HG03060 (cell line): ENCODE data around the gene SBNO2.

Source experiments
- ATAC-seq: cut with Tn5 transposase; IDR thresholded peaks from one replicate; pipeline ENCODE4 v1.9.1; 2021; ENCODE audit warnings: low read depth, moderate number of reproducible peaks; ENCODE audit not compliant: unreplicated experiment

Gene SBNO2, protein sequence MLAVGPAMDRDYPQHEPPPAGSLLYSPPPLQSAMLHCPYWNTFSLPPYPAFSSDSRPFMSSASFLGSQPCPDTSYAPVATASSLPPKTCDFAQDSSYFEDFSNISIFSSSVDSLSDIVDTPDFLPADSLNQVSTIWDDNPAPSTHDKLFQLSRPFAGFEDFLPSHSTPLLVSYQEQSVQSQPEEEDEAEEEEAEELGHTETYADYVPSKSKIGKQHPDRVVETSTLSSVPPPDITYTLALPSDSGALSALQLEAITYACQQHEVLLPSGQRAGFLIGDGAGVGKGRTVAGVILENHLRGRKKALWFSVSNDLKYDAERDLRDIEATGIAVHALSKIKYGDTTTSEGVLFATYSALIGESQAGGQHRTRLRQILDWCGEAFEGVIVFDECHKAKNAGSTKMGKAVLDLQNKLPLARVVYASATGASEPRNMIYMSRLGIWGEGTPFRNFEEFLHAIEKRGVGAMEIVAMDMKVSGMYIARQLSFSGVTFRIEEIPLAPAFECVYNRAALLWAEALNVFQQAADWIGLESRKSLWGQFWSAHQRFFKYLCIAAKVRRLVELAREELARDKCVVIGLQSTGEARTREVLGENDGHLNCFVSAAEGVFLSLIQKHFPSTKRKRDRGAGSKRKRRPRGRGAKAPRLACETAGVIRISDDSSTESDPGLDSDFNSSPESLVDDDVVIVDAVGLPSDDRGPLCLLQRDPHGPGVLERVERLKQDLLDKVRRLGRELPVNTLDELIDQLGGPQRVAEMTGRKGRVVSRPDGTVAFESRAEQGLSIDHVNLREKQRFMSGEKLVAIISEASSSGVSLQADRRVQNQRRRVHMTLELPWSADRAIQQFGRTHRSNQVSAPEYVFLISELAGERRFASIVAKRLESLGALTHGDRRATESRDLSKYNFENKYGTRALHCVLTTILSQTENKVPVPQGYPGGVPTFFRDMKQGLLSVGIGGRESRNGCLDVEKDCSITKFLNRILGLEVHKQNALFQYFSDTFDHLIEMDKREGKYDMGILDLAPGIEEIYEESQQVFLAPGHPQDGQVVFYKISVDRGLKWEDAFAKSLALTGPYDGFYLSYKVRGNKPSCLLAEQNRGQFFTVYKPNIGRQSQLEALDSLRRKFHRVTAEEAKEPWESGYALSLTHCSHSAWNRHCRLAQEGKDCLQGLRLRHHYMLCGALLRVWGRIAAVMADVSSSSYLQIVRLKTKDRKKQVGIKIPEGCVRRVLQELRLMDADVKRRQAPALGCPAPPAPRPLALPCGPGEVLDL (N-terminal part only)

DNA sequence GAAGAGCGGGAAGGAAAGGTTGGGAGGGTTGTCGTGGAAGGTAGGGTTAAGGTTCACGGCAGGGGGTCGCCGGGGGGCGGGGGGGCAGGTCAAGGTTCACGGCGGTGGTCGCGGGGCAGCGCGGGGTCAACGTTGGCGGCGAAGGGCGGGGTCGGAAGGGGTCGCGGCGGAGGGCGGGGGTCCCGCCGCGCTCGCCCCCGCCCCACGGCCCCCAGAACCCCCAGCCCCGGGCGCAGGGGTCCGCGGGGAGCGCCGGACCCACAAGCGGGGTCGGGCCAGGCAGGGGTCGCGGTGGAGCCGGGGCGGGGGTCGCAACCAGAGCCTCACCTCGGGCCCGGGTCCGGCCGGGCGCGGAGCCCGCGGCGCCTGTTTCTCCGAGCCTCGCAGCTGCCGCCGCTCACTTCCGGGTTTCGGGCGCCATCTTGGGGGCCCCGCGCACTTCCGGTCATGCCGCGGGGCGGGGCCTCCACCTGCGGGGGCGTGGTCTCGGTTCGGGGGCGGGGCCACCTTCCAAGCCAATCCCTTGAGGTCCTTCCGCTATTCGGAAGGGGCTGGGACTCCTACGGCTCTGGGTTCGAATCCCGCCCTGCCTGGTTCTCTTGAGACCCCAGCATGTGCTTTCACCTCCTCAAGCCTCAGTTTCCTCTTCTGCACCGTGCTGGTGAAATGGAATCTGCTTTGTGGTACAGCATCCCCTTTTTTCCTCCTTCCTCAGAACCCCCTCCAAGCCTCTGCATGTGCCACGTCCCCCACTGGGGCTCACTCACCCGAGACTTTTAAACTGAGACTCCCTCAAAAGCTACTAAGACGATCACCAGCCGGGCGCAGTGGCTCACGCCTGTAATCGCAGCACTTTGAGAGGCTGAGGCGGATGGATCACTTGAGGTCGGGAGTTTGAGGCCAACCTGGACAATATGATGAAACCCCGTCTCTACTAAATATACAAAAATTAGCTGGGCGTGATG lies at the start of gene SBNO2:
TSS of gene SBNO2 (minus strand) at position 424 of the 965 bp plus-strand sequence. CDS start 19,992 bp downstream, outside the sequence.
- ATAC-seq: no peak

DNA sequence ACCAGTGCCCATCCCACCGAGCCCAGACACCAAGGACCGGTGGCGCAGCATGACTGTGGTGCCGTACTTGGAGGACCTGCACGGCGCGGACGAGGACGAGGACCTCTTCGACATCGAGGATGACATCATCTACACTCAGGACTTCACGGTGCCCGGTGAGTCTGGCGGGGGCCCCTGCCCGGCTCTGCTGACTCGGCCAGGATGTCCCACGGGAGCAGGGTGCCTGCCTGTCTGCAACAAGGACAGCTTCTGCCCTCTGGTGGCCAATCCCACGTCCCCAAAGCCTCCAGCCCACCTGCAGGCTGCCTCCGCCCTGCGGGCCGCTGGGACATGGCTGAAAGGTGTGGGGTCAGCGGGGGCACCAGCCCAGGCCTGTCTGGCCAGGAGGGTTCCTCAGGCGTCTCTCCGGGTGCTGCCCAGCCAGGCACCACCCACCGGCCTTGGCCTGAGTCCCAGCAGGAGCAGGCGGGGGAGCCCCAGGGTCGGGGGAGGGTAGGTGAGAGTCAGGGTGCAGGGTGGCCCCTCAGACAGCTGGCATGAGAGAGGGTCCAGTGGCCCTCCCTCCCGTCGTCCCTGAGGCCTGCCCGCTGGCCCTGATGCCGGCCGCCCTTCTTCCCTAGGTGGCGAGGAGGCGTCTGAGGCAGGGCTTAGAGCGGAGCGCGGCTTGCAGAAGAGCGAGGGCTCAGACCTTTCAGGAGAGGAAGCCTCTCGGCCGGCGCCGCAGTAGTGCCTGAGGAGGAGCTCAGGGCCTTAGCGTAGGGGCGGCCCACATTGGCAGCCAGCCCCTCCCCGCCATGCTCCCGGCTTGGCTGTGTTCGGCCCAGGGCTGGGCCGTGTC lies 49.2 kb upstream of the SBNO2 start:
- ATAC-seq: no peak

DNA sequence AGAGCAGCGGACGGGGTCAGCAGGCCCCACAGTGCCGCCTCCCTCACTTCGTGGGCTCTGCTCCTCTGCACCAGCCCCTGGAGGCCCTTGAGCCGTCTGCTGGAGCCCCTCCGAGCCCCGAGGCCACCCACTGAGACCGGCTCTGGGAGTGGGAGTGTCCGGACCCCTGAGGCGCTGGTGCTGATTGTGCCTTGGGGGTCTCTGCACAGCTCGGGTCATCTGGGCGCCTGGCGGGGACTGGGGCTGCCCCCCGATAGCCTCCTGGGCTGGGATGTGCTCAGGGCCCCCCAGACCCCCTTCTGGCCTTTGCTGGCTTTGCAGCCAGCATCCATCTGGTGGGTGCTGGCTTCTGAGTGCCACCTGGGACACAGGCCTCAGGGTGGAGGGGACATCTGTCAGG lies 48.3 kb upstream of the SBNO2 start:
- no peak for ATAC-seq

DNA sequence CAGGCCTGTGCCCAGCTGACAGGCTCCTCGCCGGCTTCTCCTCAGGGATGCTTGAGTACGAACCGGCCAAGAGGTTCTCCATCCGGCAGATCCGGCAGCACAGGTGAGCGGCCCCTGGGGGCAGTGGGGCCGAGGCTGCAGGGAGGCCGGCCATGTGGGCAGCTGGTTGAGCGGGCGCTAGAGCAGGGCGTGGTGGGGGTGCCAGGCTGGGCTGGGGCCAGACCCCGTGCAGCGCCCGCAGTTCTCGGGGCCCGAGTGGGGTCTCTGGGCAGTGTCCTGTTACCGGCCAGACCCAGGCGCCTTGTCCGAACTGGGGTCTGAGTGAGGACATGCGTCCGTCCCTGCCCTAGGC lies 47.8 kb upstream of the SBNO2 start:
- ATAC-seq: no peak

DNA sequence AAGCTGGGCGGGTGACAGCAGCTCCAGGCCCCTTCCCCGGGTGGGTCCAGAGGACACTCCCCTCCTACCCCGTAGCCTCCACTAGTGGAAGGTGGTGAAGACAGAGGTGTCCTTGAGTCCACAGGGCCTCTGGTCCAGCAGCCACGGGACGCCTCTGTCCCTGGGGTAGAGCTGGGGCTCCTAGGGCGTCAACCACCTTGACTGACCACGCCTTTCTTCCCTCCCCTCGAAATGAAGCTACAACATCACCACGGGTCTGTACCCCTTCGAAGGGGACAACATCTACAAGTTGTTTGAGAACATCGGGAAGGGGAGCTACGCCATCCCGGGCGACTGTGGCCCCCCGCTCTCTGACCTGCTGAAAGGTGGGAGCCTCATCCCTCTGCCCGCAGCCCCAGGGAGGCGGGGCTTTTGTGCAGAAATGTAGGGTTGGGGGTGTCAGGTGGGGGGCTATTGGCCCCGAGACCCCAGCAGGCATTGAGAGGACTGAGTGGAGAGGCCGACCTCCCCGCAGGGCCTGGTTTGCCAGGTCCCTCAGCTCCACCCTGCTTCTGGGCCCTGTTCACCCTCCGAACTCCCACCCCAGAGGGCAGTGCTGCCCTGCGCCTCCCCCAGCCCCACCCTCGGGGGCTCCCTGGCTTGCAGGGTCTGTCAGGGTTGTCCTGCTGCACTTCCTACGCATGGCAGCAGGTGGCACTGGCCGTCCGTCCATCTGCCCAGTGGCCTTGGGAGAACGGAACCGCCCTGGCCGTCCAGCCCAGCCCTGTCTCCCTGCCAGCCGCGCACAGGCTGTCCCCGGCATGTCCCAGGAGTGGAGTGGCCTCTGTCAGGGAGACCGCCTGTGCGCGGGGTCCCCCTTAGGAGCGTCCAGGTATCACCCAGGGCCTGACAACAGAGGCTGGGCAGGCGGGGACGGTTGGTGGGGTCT lies 47.2 kb upstream of the SBNO2 start:
- ATAC-seq: no peak

DNA sequence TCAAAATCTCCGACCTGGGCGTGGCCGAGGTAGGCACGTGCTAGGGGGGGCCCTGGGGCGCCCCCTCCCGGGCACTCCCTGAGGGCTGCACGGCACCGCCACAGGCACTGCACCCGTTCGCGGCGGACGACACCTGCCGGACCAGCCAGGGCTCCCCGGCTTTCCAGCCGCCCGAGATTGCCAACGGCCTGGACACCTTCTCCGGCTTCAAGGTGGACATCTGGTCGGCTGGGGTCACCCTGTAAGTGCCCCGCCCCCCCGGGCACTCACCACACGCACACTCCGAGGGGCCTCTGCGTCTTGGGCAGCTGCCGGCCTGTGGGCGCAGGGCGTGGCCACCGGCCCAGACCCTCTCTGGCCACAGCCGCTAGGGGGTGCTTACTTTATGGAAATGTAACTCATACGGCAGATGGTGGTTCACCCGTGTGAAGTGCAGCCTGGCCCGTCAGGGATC lies 46.4 kb upstream of the SBNO2 start:
- ATAC-seq: no peak

DNA sequence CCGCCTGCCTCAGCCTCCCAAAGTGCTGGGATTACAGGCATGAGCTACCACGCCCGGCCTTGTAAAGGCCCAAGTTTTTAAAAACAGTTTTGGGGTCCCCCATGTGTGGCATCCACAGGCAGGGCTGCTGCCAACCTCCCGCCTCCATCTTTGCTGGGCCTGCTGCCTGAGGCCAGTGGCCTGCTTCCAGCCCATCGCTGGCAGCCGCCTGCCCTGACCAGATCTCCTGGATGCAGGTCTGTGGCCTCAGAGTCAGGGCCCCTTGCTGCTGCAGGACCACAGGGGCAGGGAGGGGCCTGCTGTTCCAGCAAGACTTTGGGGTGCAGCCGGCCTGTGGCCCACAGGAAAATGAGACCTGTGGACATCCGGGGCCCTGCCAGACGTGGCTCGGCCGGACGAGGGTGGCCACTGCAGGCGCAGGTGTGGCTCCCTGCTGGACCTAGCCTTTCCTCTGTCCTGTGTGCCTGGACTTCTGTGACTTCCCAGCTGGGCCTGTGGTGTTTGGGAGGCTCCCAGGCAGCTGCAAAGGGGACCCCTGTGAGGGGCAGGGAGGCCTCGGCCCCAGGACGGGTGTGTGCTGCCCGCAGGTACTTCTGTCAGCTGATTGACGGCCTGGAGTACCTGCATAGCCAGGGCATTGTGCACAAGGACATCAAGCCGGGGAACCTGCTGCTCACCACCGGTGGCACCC lies 45.9 kb upstream of the SBNO2 start:
- ATAC-seq: no peak

DNA sequence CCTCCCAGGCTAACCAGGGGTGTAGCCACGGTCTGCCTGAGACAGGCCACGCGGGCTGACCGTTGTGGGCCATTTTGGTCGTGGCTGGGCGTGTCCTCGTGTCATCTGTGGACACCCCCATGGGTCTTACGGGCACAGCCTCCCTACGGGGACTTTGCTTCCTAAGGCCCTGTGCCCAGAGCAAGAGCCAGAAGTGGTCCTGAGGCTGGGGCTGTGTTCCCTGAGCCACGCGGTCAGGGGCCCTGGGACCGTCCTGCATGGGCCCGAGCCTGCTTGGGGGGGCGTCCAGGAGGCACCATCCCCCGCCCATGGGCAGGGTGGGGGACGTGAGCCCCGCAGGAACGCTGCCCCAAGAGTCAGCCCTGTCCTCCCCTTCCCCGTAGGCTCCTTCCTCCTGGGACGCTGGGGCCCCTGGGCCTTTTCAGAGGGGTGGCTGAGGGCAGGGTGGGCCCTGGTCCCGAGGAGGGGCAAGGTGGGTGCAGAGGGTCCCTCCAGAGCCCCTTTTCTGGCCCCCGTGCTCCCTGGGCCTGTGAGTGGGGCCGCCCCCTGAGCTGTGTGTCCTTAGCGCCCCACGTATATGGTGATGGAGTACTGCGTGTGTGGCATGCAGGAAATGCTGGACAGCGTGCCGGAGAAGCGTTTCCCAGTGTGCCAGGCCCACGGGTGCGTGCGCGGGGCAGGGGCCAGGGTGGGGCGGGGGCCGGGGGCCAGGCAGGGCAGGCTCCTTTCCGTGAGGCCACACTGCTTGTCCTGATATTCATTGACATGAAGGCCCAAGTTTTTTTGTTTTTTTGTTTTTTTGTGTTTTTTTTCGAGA lies 44.9 kb upstream of the SBNO2 start:
- no peak for ATAC-seq

DNA sequence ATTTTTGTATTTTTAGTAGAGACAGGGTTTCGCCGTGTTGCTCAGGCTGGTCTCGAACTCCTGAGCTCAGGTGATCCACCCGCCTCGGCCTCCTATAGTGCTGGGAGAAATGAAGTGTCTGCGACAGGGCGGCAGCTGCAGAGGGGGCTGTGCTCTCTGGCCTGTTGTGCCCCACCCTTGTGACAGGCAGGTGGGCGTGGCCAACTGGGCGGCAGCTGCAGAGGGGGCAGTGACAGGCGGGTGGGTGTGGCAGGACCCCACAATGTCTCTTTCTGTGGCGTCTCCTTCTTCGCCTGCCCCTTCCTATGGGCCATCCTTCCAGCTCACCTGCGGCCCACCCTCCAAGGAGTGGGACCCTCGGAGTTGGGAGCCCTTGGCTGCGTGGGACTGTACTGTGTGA lies 43.3 kb upstream of the SBNO2 start:
- ATAC-seq: no peak

DNA sequence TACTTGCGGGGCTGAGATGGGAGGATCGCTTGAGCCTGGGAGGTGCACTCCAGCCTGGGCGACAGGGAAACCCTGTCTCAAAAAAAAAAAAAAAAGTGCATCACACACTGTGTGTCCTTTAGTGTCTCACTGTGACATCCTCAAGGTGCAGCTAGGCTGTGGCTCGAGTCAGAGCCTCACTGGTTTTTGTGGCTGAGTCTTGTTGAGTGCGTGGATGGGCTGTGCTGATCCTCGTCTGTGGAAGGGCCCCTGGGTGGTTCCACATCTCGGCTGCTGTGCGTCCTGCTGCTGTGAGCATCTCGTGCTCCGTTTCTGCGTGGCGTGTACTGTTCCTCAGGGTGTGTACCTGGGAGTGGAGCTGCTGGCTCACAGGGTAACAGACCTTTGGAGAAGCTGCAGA lies 42.7 kb upstream of the SBNO2 start:
- ATAC-seq: no peak

DNA sequence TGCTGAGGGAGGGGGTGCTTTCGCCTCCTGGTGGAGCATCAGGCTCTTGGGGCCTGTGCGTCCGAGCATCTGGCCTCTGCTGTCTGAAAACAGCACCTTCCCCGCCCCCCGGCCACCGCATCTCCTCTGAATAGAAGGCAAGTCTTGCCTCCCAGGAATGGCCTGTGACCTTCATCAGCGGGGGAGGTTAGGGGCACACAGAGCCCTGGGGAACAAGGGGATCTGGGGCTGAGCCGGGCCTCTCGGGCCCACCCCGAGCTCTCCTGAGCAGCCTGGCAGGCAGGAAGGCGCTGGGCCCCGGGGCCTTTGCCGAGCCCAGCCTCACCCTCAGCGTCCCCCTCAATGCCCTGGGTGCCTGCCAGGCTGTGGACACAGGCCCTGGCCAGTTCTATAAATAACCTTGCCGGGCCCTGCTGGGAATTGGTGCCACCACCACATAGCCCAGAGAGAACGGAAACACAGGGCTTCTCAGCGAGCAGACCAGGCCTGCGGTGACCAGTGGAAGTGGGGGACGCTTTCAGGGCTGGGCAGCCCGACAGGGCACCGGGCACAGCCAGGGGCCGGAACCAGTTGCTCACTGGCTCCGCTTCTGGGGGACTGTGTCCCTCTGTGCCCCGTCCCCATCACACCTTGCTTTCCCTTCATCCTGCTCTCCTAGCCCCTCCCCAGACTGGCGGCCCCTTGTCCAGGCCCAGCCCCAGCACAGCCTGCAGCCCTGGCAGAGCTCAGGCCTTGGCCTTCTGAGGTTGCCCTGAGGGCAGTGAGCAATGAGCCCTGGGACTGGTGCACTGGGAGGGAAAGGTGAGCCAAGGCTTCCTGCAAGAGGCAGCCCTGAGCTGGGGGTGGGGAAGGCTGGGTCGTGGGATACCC lies 41.0 kb upstream of the SBNO2 start:
- ATAC-seq: no peak

DNA sequence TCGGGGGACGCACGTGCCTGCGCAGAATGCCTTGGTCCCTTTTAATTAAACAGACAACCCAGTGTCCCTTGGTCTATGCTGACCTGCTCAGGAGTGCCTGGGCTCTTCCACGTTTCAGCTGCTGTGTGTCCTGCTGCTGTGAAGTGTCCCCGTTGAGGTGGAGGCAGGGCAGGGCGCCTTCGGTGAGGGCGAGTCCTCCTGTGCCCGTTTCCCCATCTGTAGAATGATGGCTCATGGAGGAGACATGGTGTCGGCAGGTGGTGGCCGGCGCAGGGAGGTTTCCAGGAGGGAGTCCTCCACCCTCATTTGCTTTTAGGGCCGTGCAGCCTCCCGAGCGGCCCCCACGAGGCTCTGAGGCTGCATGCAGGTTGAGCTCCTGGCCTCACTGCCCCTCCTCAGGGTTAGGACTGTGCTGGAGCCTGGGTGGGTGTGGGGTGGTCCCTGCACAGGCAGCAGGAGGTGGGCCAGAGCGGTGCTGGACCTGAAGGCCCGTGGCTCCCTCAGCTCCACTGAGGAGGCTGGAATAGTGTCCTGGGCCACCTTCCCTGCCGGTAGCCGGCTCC lies 40.3 kb upstream of the SBNO2 start:
- no peak for ATAC-seq

DNA sequence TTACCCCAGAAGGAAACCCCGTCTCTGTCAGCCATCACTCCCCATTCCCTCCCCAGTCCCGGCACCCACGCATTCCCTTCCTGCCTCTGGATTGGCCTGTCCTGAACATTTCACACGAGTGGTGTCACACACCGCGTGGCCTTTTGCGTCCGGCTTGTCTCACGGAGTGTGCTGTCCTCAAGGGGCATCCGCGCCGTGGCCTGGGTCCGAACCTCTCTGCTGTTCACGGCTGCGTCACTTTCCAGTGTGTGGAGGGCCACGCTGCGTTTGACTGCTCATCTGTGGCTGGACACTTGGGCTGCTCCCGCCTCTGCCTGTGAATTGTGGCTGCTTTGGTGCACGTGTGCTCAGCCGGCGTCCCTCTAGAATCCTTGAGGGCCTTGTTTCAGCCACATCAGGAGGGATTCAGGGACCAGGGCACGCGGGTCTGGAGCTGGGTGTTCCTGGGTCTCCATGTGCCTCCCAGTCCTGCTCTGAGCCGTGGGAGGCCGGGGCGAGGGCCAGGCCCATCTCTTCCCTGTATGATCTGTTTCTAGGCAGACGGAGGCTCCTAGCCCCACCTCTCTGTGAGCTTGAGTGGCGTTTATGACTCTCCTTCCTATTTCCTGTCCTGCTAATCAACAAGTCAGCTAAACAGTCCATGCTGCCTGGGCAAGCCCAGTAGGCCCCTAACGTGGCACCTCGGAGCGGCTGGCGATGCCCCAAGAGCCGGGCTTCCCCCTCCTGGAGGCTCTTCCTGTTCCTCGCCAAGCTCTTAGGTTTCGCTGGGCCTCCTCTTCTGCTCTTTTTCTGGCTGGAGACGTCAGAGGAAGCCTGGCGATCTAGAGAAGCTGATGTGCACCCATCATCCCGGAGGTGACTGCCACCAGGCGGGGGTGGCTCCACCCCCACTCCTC lies 39.6 kb upstream of the SBNO2 start:
- ATAC-seq: no peak
